WTC11 (cell line): ENCODE measurements around the gene STXBP3.

Experiments used
- ATF2 ChIP-seq: sonication (generic); formaldehyde crosslinking; IDR thresholded peaks from 2 replicates; pipeline ENCODE4 v1.8.1; 2022; ENCODE audit warnings: low read depth, missing genetic modification reagents, borderline replicate concordance
- ATF3 ChIP-seq: sonication (generic); formaldehyde crosslinking; conservative IDR thresholded peaks from 2 replicates; pipeline ENCODE4 v1.8.1; 2022; ENCODE audit warnings: mild to moderate bottlenecking, missing genetic modification reagents
- CTCF ChIP-seq: fragments of 200-600 bp; IDR thresholded peaks from 2 replicates; pipeline ENCODE4 v1.8.0; 2022; ENCODE audit warnings: antibody characterized with exemption
- ESRRA ChIP-seq: sonication (generic); formaldehyde crosslinking; IDR thresholded peaks from 2 replicates; pipeline ENCODE4 v1.8.1; 2022; ENCODE audit warnings: mild to moderate bottlenecking, missing genetic modification reagents, borderline replicate concordance
- GRHL2 ChIP-seq: fragments of 250-450 bp; sonication (Bioruptor Pico); IDR thresholded peaks from 2 replicates; pipeline ENCODE4 v1.8.0; 2022; ENCODE audit warnings: mild to moderate bottlenecking, moderate library complexity; ENCODE audit not compliant: insufficient replicate concordance, severe bottlenecking
- JUN ChIP-seq: sonication (generic); formaldehyde crosslinking; IDR thresholded peaks from 2 replicates; pipeline ENCODE4 v1.8.0; 2023; ENCODE audit warnings: mild to moderate bottlenecking, missing genetic modification reagents
- MAX ChIP-seq: sonication (generic); formaldehyde crosslinking; IDR thresholded peaks from 2 replicates; pipeline ENCODE4 v1.8.0; 2022; ENCODE audit warnings: mild to moderate bottlenecking, missing genetic modification reagents
- SMAD4 ChIP-seq: sonication (generic); formaldehyde crosslinking; IDR thresholded peaks from 2 replicates; pipeline ENCODE4 v1.8.0; 2022; ENCODE audit warnings: mild to moderate bottlenecking, missing genetic modification reagents
- SP1 ChIP-seq: sonication (generic); formaldehyde crosslinking; conservative IDR thresholded peaks from 2 replicates; pipeline ENCODE4 v1.8.1; 2022; ENCODE audit warnings: missing genetic modification reagents
- STAT6 ChIP-seq: sonication (generic); formaldehyde crosslinking; conservative IDR thresholded peaks from 2 replicates; pipeline ENCODE4 v1.8.1; 2023; ENCODE audit warnings: mild to moderate bottlenecking, low read depth, missing genetic modification reagents, moderate library complexity
- TEAD1 ChIP-seq: sonication (generic); formaldehyde crosslinking; IDR thresholded peaks from 2 replicates; pipeline ENCODE4 v1.8.0; 2022; ENCODE audit warnings: mild to moderate bottlenecking, missing genetic modification reagents
- ZNF138 ChIP-seq: sonication (generic); formaldehyde crosslinking; conservative IDR thresholded peaks from 2 replicates; pipeline ENCODE4 v1.8.1; 2022; ENCODE audit warnings: mild to moderate bottlenecking, moderate library complexity, missing genetic modification reagents
- ZSCAN18 ChIP-seq: fragments of 250-450 bp; sonication (Bioruptor Pico); IDR thresholded peaks from 2 replicates; pipeline ENCODE4 v2.1.2; 2022; ENCODE audit warnings: mild to moderate bottlenecking, moderate library complexity

- TF ChIP-seq CTCF = no peak
- no peak for TF ChIP-seq ESRRA (CRISPR knock-in tag)
- TF ChIP-seq ATF2 (CRISPR knock-in tag) = no peak
- no peak for TF ChIP-seq SP1 (CRISPR knock-in tag)
- no peak for TF ChIP-seq ATF3 (CRISPR knock-in tag)
- no peak for TF ChIP-seq GRHL2 (CRISPR knock-in tag)
- no peak for TF ChIP-seq JUN (CRISPR knock-in tag)
- no peak for TF ChIP-seq TEAD1 (CRISPR knock-in tag)
- TF ChIP-seq STAT6 (CRISPR knock-in tag) = no peak
- TF ChIP-seq SMAD4 (CRISPR knock-in tag) = no peak
- no peak for TF ChIP-seq ZSCAN18 (CRISPR knock-in tag)
- no peak for TF ChIP-seq MAX
- no peak for TF ChIP-seq ZNF138 (CRISPR knock-in tag)
Observed at GRCh38 chr1:108767708-108768107, 21.2 kb downstream of the STXBP3 start.
